Esophagus squamous epithelium (tissue), 5 donors: ENCODE data around the gene LUZP1. TPM values are rescaled to one million over a fixed set of nuclear protein-coding genes. Genes with fewer than 3 reads are reported as not detected.

Experiments
- DNase-seq: peaks from one replicate; lab custom pipeline; 2025; lab: John Stamatoyannopoulos, UW
- H3K27ac ChIP-seq, 4 donors: fragments of 200-600 bp; sonication (generic); one replicate each; pipeline ENCODE4 v1.5.1; 2016 to 2019; ENCODE audit warnings: mild to moderate bottlenecking in 1 of 4
- H3K27me3 ChIP-seq, 4 donors: fragments of 200-600 bp; sonication (generic); 1 replicate in 3 of 4; 2 replicates in 1 of 4; pipeline versions ENCODE4 v1.5.1 to v1.6.0; 2017 to 2021; ENCODE audit warnings: antibody characterized with exemption in 1 of 4
- H3K36me3 ChIP-seq, 3 donors: fragments of 200-600 bp; sonication (generic); one replicate each; pipeline ENCODE4 v1.5.1; 2016 to 2019
- H3K4me1 ChIP-seq, 3 donors: fragments of 200-600 bp; sonication (generic); one replicate each; pipeline ENCODE4 v1.5.1; 2017 to 2019
- H3K4me3 ChIP-seq, 4 donors: fragments of 200-600 bp; sonication (generic); 1 replicate in 3 of 4; 2 replicates in 1 of 4; pipeline ENCODE4 v1.5.1; 2016 to 2019; ENCODE audit warnings: mild to moderate bottlenecking in 2 of 4, moderate library complexity in 1 of 4
- H3K9me3 ChIP-seq, 3 donors: fragments of 200-600 bp; sonication (generic); one replicate each; pipeline ENCODE4 v1.5.1; 2016 to 2019
- POLR2A ChIP-seq, 4 donors: fragments of 450-650 bp; IDR thresholded peaks; one replicate each; pipeline ENCODE4 v1.6.1; 2017; ENCODE audit warnings: antibody characterized with exemption in 4 of 4, mild to moderate bottlenecking in 4 of 4, moderate library complexity in 3 of 4
- WGBS, 2 donors: methylation state at CpG; one replicate each; pipeline ENCODE4 v1.1.5; 2018; 5-methylcytosine and 5-hydroxymethylcytosine counted together
- intact Hi-C: fragments of 100-400 bp; cut with DNase I; formaldehyde crosslinking; loops from one replicate; pipeline ENCODE4 v1.15.0; 2022
- total RNA-seq, 4 donors: library from RNA; depleted of rRNA; stranded (reverse); fragments of >200 nt; gene quantifications; one replicate each; pipeline ENCODE4 v1.1.0, GENCODE V29; 2016
- TF ChIP-seq, protein P1 (sequence below), 6 experiments: fragments of 450-650 bp in 4 of 6; fragments of 200-600 bp in 2 of 6; sonication (generic) in 2 of 6; IDR thresholded peaks; one replicate each; pipeline ENCODE4 v1.5.1; 2016 to 2019; ENCODE audit warnings: antibody characterized with exemption in 6 of 6, mild to moderate bottlenecking in 4 of 6, moderate library complexity in 4 of 6
- donor health status: DM: yes; HTN: yes; CAD: no.

LUZP1 gene
- total RNA-seq, 4 donors from 2014 or later, result 16.9 to 18.7 (median 17.9) TPM

DNA sequence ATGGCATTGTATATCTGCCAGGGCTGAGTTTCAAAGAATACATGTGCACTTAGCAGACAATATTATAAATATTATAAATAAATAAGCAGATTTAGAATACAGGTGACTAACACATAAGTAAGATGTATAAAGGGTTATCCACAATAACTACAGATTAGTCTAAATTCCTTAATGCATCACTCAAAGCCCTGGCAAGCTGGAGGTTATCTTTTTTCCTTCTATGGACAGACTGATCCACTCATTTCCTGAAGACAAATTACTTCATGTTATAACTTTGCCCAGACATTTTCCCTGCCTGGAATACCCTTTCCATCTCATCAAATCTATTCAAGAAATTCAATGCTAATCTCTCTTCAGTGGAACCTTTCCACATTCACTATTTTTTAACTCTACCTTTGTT lies 38.8 kb downstream of the LUZP1 start:
- no peak overlapping the region for H3K27ac ChIP-seq
- TF ChIP-seq POLR2A (IDR thresholded peaks at IDR 0.05), result no peak
- TF ChIP-seq, protein P1, sequence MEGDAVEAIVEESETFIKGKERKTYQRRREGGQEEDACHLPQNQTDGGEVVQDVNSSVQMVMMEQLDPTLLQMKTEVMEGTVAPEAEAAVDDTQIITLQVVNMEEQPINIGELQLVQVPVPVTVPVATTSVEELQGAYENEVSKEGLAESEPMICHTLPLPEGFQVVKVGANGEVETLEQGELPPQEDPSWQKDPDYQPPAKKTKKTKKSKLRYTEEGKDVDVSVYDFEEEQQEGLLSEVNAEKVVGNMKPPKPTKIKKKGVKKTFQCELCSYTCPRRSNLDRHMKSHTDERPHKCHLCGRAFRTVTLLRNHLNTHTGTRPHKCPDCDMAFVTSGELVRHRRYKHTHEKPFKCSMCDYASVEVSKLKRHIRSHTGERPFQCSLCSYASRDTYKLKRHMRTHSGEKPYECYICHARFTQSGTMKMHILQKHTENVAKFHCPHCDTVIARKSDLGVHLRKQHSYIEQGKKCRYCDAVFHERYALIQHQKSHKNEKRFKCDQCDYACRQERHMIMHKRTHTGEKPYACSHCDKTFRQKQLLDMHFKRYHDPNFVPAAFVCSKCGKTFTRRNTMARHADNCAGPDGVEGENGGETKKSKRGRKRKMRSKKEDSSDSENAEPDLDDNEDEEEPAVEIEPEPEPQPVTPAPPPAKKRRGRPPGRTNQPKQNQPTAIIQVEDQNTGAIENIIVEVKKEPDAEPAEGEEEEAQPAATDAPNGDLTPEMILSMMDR (IDR thresholded peaks at IDR 0.05), result no peak
- no peak overlapping the region for H3K4me3 ChIP-seq
- DNase-seq, result no peak
- peaks cover 7 to 53% (median 20%) of the 10 kb centered on the region in 3 donors for H3K4me1 ChIP-seq
- peaks cover 0 to 6% (median 0%) of the 10 kb centered on the region in 3 donors for H3K36me3 ChIP-seq
- intact Hi-C loops, result no loop called here
- no peaks in the 10 kb centered on the region for H3K9me3 ChIP-seq
- no peaks in the 10 kb centered on the region for H3K27me3 ChIP-seq

DNA sequence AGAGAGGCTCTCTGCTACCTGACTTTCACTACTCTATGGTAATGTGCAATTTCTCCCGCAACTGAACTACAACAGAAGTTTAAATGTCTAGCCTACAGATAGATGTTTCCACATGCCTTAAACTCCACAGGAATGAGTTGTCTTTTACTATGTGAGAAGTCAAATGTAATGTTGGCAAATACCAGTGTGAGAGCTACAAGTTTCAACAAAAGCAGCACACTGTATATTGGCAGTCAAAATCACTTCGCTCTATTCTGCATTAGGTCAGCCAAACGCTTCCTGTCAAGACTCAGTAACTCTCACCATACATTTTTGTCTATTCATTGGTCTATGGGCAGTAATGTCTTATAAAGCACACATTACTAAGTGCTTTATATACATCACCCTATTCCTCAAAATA lies 41.9 kb downstream of the LUZP1 start:
- TF ChIP-seq, protein P1 (IDR thresholded peaks at IDR 0.05), result no peak
- TF ChIP-seq POLR2A (IDR thresholded peaks at IDR 0.05), result no peak
- WGBS, 2 donors, result 35 to 44% methylated on average over 3 of the region's 3 CpGs
- no peak for DNase-seq
- H3K27ac ChIP-seq, result peak overlapping the region; percentile 18 to 77 (median 48)
- intact Hi-C loops, result no loop called here
- H3K4me1 ChIP-seq, result peaks cover 18 to 84% (median 49%) of the 10 kb centered on the region in 3 donors
- H3K36me3 ChIP-seq, result no peaks in the 10 kb centered on the region
- no peak overlapping the region for H3K4me3 ChIP-seq
- no peaks in the 10 kb centered on the region for H3K9me3 ChIP-seq
- no peaks in the 10 kb centered on the region for H3K27me3 ChIP-seq

DNA sequence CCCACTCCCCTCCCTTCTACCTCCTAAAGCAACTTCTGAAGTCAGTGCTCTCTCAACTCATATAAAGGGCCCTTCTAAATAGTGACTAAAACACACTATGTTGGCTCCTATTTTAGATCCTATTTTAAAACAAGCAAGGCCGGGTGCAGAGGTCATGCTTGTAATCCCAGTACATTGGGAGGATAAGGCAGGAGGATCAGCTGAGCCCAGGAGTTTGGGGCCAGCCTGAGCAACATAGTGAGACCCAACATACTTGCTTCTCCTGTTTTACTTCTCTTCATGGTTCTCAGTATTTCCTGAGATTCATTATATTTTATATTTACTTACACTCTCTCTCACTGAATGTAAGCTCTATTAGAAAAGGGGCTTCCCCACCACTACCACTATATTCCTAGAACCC lies 42.5 kb downstream of the LUZP1 start:
- Histone ChIP-seq H3K4me1 (peaks cover 18 to 90% (median 52%) of the 10 kb centered on the region in 3 donors), H3K27ac (peak overlapping the region; percentile 18 to 77 (median 48)), H3K4me3 (no peak overlapping the region), H3K36me3 (no peaks in the 10 kb centered on the region), H3K27me3 (no peaks in the 10 kb centered on the region), H3K9me3 (no peaks in the 10 kb centered on the region)
- intact Hi-C loops, result no loop called here
- TF ChIP-seq, protein P1 (IDR thresholded peaks at IDR 0.05), result no peak
- no peak for TF ChIP-seq POLR2A (IDR thresholded peaks at IDR 0.05)
- 27 to 38% methylated on average over 1 of the region's 1 CpG for WGBS, 2 donors
- no peak for DNase-seq

DNA sequence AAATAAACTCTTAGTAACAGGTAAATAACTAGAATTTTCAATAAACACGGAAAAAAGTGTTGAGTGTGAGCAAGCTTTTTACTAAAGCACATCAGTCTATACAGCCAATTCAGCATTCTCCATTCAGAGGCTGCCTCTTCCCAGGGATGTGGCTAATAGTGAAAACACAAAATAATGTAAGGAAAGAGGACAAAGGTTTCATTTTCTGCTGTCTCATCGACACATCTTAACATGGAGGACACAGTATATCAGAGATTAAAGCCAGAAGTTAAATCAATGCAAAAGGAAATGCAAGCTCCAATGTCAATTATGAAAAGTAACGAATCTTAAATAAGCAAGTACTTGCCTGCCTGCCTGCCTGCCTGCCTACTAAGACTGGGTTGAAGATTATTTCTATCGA lies 43.2 kb downstream of the LUZP1 start:
- no peak for DNase-seq
- Histone ChIP-seq H3K36me3 (no peaks in the 10 kb centered on the region), H3K27ac (peak overlapping the region; percentile 10 to 77 (median 48)), H3K4me1 (peaks cover 18 to 95% (median 52%) of the 10 kb centered on the region in 3 donors), H3K27me3 (no peaks in the 10 kb centered on the region), H3K4me3 (no peak overlapping the region), H3K9me3 (no peaks in the 10 kb centered on the region)
- TF ChIP-seq, protein P1 (IDR thresholded peaks at IDR 0.05), result no peak
- no peak for TF ChIP-seq POLR2A (IDR thresholded peaks at IDR 0.05)
- intact Hi-C loops, result no loop called here
- 42 to 47% methylated on average over 4 of the region's 4 CpGs for WGBS, 2 donors

DNA sequence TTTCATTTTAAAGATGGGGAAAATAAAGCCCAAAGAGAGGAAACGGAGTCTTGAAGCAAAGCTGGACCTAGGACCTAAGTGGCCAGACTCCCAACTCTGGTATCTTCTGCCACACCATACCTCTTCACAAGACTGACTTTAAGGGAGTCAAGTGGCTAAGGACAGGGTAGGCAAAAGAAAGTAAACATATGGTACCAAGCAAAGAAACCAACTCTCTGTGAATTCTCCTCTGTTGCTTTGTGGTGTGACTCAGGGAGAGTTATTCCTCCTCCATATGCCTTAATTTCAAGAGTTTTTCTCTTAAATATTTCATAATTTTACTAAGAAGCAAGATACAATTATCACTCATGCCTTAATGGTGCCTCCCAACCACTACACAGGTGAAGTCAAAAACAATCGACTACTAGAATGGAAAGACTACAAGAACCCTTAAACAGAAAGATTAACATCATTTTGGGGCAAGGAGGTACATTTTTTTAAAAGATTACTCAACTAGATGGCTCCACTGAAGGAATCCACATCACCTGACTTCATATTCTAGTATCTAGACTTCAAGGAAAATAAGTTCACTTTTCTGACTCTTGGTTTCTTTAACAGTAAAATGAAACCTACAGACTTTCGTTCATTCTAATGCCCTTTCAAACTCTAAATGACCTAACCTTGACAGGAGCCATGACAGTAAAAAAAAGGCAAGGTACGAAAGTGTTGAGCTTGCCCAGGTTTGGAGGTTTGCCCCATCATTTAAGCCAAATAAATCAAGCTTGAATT lies 44.2 kb downstream of the LUZP1 start:
- DNase-seq, result no peak
- WGBS, 2 donors, result 70 to 73% methylated on average over 4 of the region's 4 CpGs
- H3K27me3 ChIP-seq, result no peaks in the 10 kb centered on the region
- TF ChIP-seq POLR2A (IDR thresholded peaks at IDR 0.05), result no peak
- TF ChIP-seq, protein P1 (IDR thresholded peaks at IDR 0.05), result no peak
- intact Hi-C loops, result no loop called here
- H3K4me3 ChIP-seq, result no peak overlapping the region
- H3K27ac ChIP-seq, result peak overlapping the region in 2 of 4 donors; percentile 9 to 77
- H3K4me1 ChIP-seq, result peaks cover 18 to 95% (median 59%) of the 10 kb centered on the region in 3 donors
- H3K9me3 ChIP-seq, result no peaks in the 10 kb centered on the region
- H3K36me3 ChIP-seq, result no peaks in the 10 kb centered on the region
